Mucosa of rectum (tissue), 2 donors: ENCODE results near the gene TSN.
"Not testable (repeated sequence)": the region's sequence is repeated elsewhere in the genome, so short reads cannot be mapped to it uniquely, and the experiment has no call there.

Experiments used
- H3K27ac ChIP-seq, 2 donors: one replicate each; pipeline ENCODE4 v1.7.0; 2013; ENCODE audit warnings: inconsistent platforms in 2 of 2, low read depth in 2 of 2, low read length in 2 of 2
- H3K27me3 ChIP-seq, 2 donors: one replicate each; pipeline ENCODE4 v1.7.0; 2013; ENCODE audit warnings: low read length in 2 of 2; ENCODE audit not compliant: control insufficient read depth in 2 of 2, insufficient read depth in 2 of 2
- H3K36me3 ChIP-seq, 2 donors: one replicate each; pipeline ENCODE4 v1.7.0; 2013; ENCODE audit warnings: low read length in 2 of 2; ENCODE audit not compliant: control insufficient read depth in 2 of 2, insufficient read depth in 2 of 2
- H3K4me1 ChIP-seq, 2 donors: one replicate each; pipeline ENCODE4 v1.7.0; 2013; ENCODE audit warnings: low read length in 2 of 2, mild to moderate bottlenecking in 1 of 2; ENCODE audit not compliant: control insufficient read depth in 2 of 2, insufficient read depth in 2 of 2
- H3K4me3 ChIP-seq, 2 donors: one replicate each; pipeline ENCODE4 v1.7.0; 2013; ENCODE audit warnings: low read length in 2 of 2
- H3K9ac ChIP-seq, 2 donors: one replicate each; pipeline ENCODE4 v1.7.0; 2013; ENCODE audit warnings: low read length in 2 of 2, low read depth in 1 of 2, mild to moderate bottlenecking in 1 of 2
- H3K9me3 ChIP-seq, 2 donors: one replicate each; pipeline ENCODE4 v1.7.0; 2013; ENCODE audit warnings: low read length in 2 of 2; ENCODE audit not compliant: control insufficient read depth in 2 of 2
- donor health status: healthy.
- donor health status: Normal muscosa, but diverticular disease.

TSN gene

GRCh38 chr2:121810959-121811853 is 55.8 kb downstream of the TSN start:
- Histone ChIP-seq H3K27me3 (no peaks in the 10 kb centered on the region), H3K4me1 (no peaks in the 10 kb centered on the region), H3K36me3 (no peaks in the 10 kb centered on the region), H3K4me3 (no peak overlapping the region), H3K9ac (no peak overlapping the region), H3K27ac (no peak overlapping the region), H3K9me3 (no peaks in the 10 kb centered on the region)

GRCh38 chr2:121813083-121813482 is 57.6 kb downstream of the TSN start:
- not testable (repeated sequence) for H3K27ac ChIP-seq

GRCh38 chr2:121815216-121815615 is 59.8 kb downstream of the TSN start:
- Histone ChIP-seq H3K27ac (no peak overlapping the region), H3K9me3 (no peaks in the 10 kb centered on the region), H3K4me3 (no peak overlapping the region), H3K9ac (no peak overlapping the region), H3K36me3 (no peaks in the 10 kb centered on the region), H3K4me1 (no peaks in the 10 kb centered on the region), H3K27me3 (no peaks in the 10 kb centered on the region)

More at GRCh38 chr2:121813083-121813482, 57.6 kb downstream of the TSN start:
- H3K27me3 ChIP-seq, H3K9me3 ChIP-seq, H3K4me1 ChIP-seq, H3K4me3 ChIP-seq, H3K36me3 ChIP-seq, H3K9ac ChIP-seq: not testable (repeated sequence)

GRCh38 chr2:121816797-121817196 is 61.3 kb downstream of the TSN start:
- Histone ChIP-seq H3K27ac (no peak overlapping the region), H3K4me1 (no peaks in the 10 kb centered on the region), H3K9ac (no peak overlapping the region), H3K9me3 (no peaks in the 10 kb centered on the region), H3K36me3 (no peaks in the 10 kb centered on the region), H3K4me3 (no peak overlapping the region), H3K27me3 (no peaks in the 10 kb centered on the region)

GRCh38 chr2:121817304-121817703 is 61.9 kb downstream of the TSN start:
- not testable (repeated sequence) for H3K36me3 ChIP-seq, H3K9ac ChIP-seq, H3K9me3 ChIP-seq, H3K27ac ChIP-seq, H3K4me3 ChIP-seq, H3K4me1 ChIP-seq, H3K27me3 ChIP-seq
